ENCODE data around the gene PCCA. TPM values are rescaled to one million over a fixed set of nuclear protein-coding genes. Genes with fewer than 3 reads are reported as not detected.
"Not testable (repeated sequence)": the region's sequence is repeated elsewhere in the genome, so short reads cannot be mapped to it uniquely, and the experiment has no call there.

PCCA gene
- total and polyA plus RNA-seq, 3 experiments from 2014 or later = 6.1 to 9.5 (median 6.2) TPM

- H3K4me3 Mint-ChIP-seq = no peak overlapping the region
- peaks cover 6 to 21% (median 19%) of the 10 kb centered on the region in 3 donors for H3K36me3 Mint-ChIP-seq
- H3K27ac Mint-ChIP-seq = peak overlapping the region in 2 of 8 donors; percentile 16 to 39
- H3K4me3 ChIP-seq (ENCODE audit: low read length) = no peak overlapping the region
- H3K27me3 Mint-ChIP-seq = no peaks in the 10 kb centered on the region
- H3K9me3 ChIP-seq (ENCODE audit: low read length) = no peaks in the 10 kb centered on the region
- H3K4me1 ChIP-seq (ENCODE audit: insufficient read depth, low read length) = no peaks in the 10 kb centered on the region
- ChIA-PET POLR2A (no interaction called here), CTCF (interaction anchor here (0.6 kb wide), 1 partner anchor 50 kb away, joined by 3 read pairs; no protein-coding TSS in a partner anchor)
- no peak for DNase-seq
- H3K36me3 ChIP-seq (ENCODE audit: insufficient read depth, low read length) = no peaks in the 10 kb centered on the region
- peaks cover 8 to 9% (median 9%) of the 10 kb centered on the region in 3 donors for H3K4me1 Mint-ChIP-seq
- no peaks in the 10 kb centered on the region for H3K9me3 Mint-ChIP-seq
- H3K27ac ChIP-seq (ENCODE audit: low read depth, low read length) = no peak overlapping the region
- H3K27me3 ChIP-seq (ENCODE audit: insufficient read depth, low read length, poor library complexity, severe bottlenecking) = no peaks in the 10 kb centered on the region
These were observed 43.1 kb downstream of the PCCA start for GRCh38 chr13:100131863-100132574.

GRCh38 chr13:100138859-100139491 is 50.1 kb downstream of the PCCA start:
- Histone ChIP-seq H3K27ac (ENCODE audit: low read depth, low read length) (no peak overlapping the region), H3K4me1 (ENCODE audit: insufficient read depth, low read length) (no peaks in the 10 kb centered on the region), H3K36me3 (ENCODE audit: insufficient read depth, low read length) (no peaks in the 10 kb centered on the region), H3K9me3 (ENCODE audit: low read length) (no peaks in the 10 kb centered on the region), H3K4me3 (ENCODE audit: low read length) (no peak overlapping the region), H3K27me3 (ENCODE audit: insufficient read depth, low read length, poor library complexity, severe bottlenecking) (no peaks in the 10 kb centered on the region)
- Mint-ChIP-seq H3K36me3 (peaks cover 12 to 35% (median 15%) of the 10 kb centered on the region in 3 donors), H3K4me1 (peaks cover 7 to 14% (median 13%) of the 10 kb centered on the region in 3 donors), H3K27me3 (no peaks in the 10 kb centered on the region), H3K4me3 (no peak overlapping the region), H3K9me3 (peaks cover 0 to 2% (median 0%) of the 10 kb centered on the region in 5 donors), H3K27ac (peak overlapping the region in 1 of 8 donors; percentile 71)
- DNase-seq = no peak
- CTCF ChIA-PET = no interaction called here
- POLR2A ChIA-PET = no interaction called here

- CTCF ChIA-PET = no interaction called here
- Histone ChIP-seq H3K27ac (ENCODE audit: low read depth, low read length) (no peak overlapping the region), H3K4me3 (ENCODE audit: low read length) (no peak overlapping the region), H3K27me3 (ENCODE audit: insufficient read depth, low read length, poor library complexity, severe bottlenecking) (no peaks in the 10 kb centered on the region), H3K36me3 (ENCODE audit: insufficient read depth, low read length) (no peaks in the 10 kb centered on the region), H3K9me3 (ENCODE audit: low read length) (no peaks in the 10 kb centered on the region), H3K4me1 (ENCODE audit: insufficient read depth, low read length) (no peaks in the 10 kb centered on the region)
- DNase-seq = no peak
- peaks cover 0 to 4% (median 0%) of the 10 kb centered on the region in 5 donors for H3K9me3 Mint-ChIP-seq
- POLR2A ChIA-PET = no interaction called here
- H3K4me1 Mint-ChIP-seq = peaks cover 7 to 14% (median 13%) of the 10 kb centered on the region in 3 donors
- H3K27me3 Mint-ChIP-seq = no peaks in the 10 kb centered on the region
- no peak overlapping the region for H3K4me3 Mint-ChIP-seq
- no peak overlapping the region for H3K27ac Mint-ChIP-seq
- peaks cover 9 to 34% (median 22%) of the 10 kb centered on the region in 3 donors for H3K36me3 Mint-ChIP-seq
These were observed 50.9 kb downstream of the PCCA start for GRCh38 chr13:100139817-100140216.

GRCh38 chr13:100140441-100140840 is 51.5 kb downstream of the PCCA start:
- peaks cover 9 to 35% (median 27%) of the 10 kb centered on the region in 3 donors for H3K36me3 Mint-ChIP-seq
- CTCF ChIA-PET = no interaction called here
- Histone ChIP-seq H3K9me3 (ENCODE audit: low read length) (no peaks in the 10 kb centered on the region), H3K4me3 (ENCODE audit: low read length) (no peak overlapping the region), H3K4me1 (ENCODE audit: insufficient read depth, low read length) (no peaks in the 10 kb centered on the region), H3K27me3 (ENCODE audit: insufficient read depth, low read length, poor library complexity, severe bottlenecking) (no peaks in the 10 kb centered on the region), H3K27ac (ENCODE audit: low read depth, low read length) (no peak overlapping the region), H3K36me3 (ENCODE audit: insufficient read depth, low read length) (no peaks in the 10 kb centered on the region)
- DNase-seq = no peak
- H3K4me3 Mint-ChIP-seq = no peak overlapping the region
- H3K9me3 Mint-ChIP-seq = peaks cover 0 to 7% (median 4%) of the 10 kb centered on the region in 5 donors
- H3K4me1 Mint-ChIP-seq = peaks cover 7 to 14% (median 13%) of the 10 kb centered on the region in 3 donors
- H3K27ac Mint-ChIP-seq = no peak overlapping the region
- POLR2A ChIA-PET = no interaction called here
- no peaks in the 10 kb centered on the region for H3K27me3 Mint-ChIP-seq

GRCh38 chr13:100141461-100141961 is 52.6 kb downstream of the PCCA start:
- H3K4me1 ChIP-seq (ENCODE audit: insufficient read depth, low read length); H3K27me3 ChIP-seq (ENCODE audit: insufficient read depth, low read length, poor library complexity, severe bottlenecking); H3K27ac ChIP-seq (ENCODE audit: low read depth, low read length); DNase-seq; H3K27me3 Mint-ChIP-seq; H3K27ac Mint-ChIP-seq; H3K4me3 ChIP-seq (ENCODE audit: low read length); H3K36me3 ChIP-seq (ENCODE audit: insufficient read depth, low read length); CTCF ChIA-PET; H3K9me3 Mint-ChIP-seq; H3K9me3 ChIP-seq (ENCODE audit: low read length); POLR2A ChIA-PET; H3K4me3 Mint-ChIP-seq: not testable (repeated sequence)
- Mint-ChIP-seq H3K4me1 (peaks cover 7 to 14% (median 13%) of the 10 kb centered on the region in 3 donors), H3K36me3 (peaks cover 9 to 32% (median 26%) of the 10 kb centered on the region in 3 donors)

- Mint-ChIP-seq H3K36me3 (peaks cover 13 to 41% (median 34%) of the 10 kb centered on the region in 3 donors), H3K4me3 (no peak overlapping the region), H3K9me3 (peaks cover 0 to 13% (median 4%) of the 10 kb centered on the region in 5 donors), H3K27ac (no peak overlapping the region), H3K27me3 (no peaks in the 10 kb centered on the region), H3K4me1 (no peaks in the 10 kb centered on the region)
- H3K36me3 ChIP-seq (ENCODE audit: insufficient read depth, low read length) = no peaks in the 10 kb centered on the region
- H3K4me1 ChIP-seq (ENCODE audit: insufficient read depth, low read length) = no peaks in the 10 kb centered on the region
- DNase-seq = no peak
- CTCF ChIA-PET = no interaction called here
- no peaks in the 10 kb centered on the region for H3K27me3 ChIP-seq (ENCODE audit: insufficient read depth, low read length, poor library complexity, severe bottlenecking)
- no peak overlapping the region for H3K4me3 ChIP-seq (ENCODE audit: low read length)
- H3K27ac ChIP-seq (ENCODE audit: low read depth, low read length) = no peak overlapping the region
- H3K9me3 ChIP-seq (ENCODE audit: low read length) = no peaks in the 10 kb centered on the region
- POLR2A ChIA-PET = no interaction called here
These were observed 57.6 kb downstream of the PCCA start for GRCh38 chr13:100146534-100146933.

- Histone ChIP-seq H3K27ac (ENCODE audit: low read depth, low read length) (no peak overlapping the region), H3K9me3 (ENCODE audit: low read length) (no peaks in the 10 kb centered on the region), H3K27me3 (ENCODE audit: insufficient read depth, low read length, poor library complexity, severe bottlenecking) (no peaks in the 10 kb centered on the region), H3K36me3 (ENCODE audit: insufficient read depth, low read length) (no peaks in the 10 kb centered on the region), H3K4me3 (ENCODE audit: low read length) (no peak overlapping the region), H3K4me1 (ENCODE audit: insufficient read depth, low read length) (no peaks in the 10 kb centered on the region)
- H3K9me3 Mint-ChIP-seq = peaks cover 0 to 13% (median 4%) of the 10 kb centered on the region in 5 donors
- no peaks in the 10 kb centered on the region for H3K4me1 Mint-ChIP-seq
- CTCF ChIA-PET = no interaction called here
- POLR2A ChIA-PET = no interaction called here
- DNase-seq = no peak
- no peak overlapping the region for H3K27ac Mint-ChIP-seq
- no peaks in the 10 kb centered on the region for H3K27me3 Mint-ChIP-seq
- H3K4me3 Mint-ChIP-seq = no peak overlapping the region
- peaks cover 13 to 38% (median 31%) of the 10 kb centered on the region in 3 donors for H3K36me3 Mint-ChIP-seq
These were observed 58.9 kb downstream of the PCCA start for GRCh38 chr13:100147825-100148224.

GRCh38 chr13:100148422-100148821 is 59.5 kb downstream of the PCCA start:
- Mint-ChIP-seq H3K4me1 (no peaks in the 10 kb centered on the region), H3K36me3 (peaks cover 13 to 38% (median 31%) of the 10 kb centered on the region in 3 donors), H3K9me3 (peaks cover 0 to 13% (median 4%) of the 10 kb centered on the region in 5 donors), H3K27me3 (no peaks in the 10 kb centered on the region), H3K4me3 (no peak overlapping the region), H3K27ac (peak overlapping the region in 2 of 8 donors; percentile 41 to 87)
- H3K27ac ChIP-seq (ENCODE audit: low read depth, low read length) = no peak overlapping the region
- H3K36me3 ChIP-seq (ENCODE audit: insufficient read depth, low read length) = no peaks in the 10 kb centered on the region
- no peak overlapping the region for H3K4me3 ChIP-seq (ENCODE audit: low read length)
- ChIA-PET POLR2A (no interaction called here), CTCF (no interaction called here)
- no peaks in the 10 kb centered on the region for H3K9me3 ChIP-seq (ENCODE audit: low read length)
- H3K4me1 ChIP-seq (ENCODE audit: insufficient read depth, low read length) = no peaks in the 10 kb centered on the region
- no peak for DNase-seq
- H3K27me3 ChIP-seq (ENCODE audit: insufficient read depth, low read length, poor library complexity, severe bottlenecking) = no peaks in the 10 kb centered on the region
